ENCODE measurements around the gene DPH1.

The DPH1 gene

DNA sequence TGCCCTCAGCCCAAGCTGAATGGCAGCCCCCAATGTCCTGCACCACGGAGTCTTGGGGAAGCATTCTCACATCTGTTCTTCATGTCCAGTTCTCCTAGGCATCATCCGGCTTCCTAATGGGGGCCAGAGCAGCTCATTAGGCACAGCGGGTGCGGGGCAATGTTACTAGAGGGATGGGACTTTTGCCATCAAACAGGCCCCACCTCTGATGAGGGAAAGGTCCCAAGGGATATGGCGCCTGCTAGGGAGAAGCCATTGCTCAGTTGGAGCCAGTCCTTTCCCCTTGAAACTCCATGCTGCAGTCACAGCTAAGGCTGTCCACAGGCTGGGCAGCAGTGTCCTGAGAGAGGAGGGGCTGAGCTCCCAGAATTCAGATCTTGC, 1.7 kb upstream of the DPH1 start:
- no peak for DNase-seq

DNA sequence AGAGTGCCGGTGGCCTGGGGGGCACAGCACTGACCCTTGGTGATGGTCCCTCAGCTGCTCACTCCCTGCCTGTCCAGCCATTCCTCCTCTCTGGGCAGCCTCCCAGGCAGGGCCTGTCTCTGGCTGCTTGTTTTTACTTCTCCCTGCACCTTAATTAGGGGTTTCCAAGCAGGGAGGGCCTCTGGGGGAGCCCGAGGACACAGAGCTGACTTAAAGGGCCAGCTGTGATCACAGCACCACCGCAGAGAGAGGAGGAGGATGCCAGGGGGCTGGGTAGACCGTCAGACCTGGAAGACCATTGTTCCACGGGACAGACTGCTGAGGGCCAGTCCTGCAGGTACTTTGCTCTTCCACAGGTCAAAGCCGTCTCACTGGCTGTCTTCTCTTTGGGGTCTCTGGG, 1.2 kb upstream of the DPH1 start:
- DNase-seq: no peak

DNA sequence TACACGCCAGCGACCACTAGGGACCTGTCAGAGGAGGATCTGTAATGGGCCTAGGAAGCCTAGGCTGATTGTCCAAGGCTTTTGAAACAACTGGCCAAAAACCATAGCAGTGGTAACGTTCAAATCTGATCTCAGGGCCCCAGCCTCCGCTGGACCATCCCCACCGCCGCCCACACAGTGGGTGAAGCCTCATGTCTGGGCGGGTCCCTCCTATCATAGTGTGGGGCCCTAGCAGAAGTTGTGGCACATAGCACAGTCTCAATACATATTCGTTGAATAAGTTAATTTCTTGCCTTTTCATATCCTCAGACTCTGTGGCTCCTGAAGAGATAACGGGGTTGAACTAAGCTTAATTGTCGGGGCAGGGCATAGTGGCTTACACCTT, 818 bp downstream of the DPH1 start:
- DNase-seq: no peak

DNA sequence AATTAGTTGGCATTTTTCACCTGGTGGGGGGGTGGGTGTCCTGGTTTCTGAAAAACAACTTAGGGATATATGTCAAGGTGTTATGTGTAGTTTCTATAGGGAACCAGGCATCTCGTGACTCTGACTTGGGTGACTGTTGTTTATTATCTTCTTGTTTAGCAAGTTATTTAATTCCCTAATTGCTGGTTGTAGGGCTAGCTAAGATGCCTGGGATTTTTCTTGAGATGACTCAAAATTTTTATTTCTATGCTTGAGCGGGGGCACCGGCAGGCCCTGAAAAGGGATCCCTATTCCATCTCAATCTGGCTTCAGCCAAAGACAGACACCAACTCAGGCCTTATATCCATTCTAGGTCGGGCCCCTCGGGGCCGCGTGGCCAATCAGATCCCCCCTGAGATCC, 3.2 kb downstream of the DPH1 start:
- no peak for DNase-seq

DNA sequence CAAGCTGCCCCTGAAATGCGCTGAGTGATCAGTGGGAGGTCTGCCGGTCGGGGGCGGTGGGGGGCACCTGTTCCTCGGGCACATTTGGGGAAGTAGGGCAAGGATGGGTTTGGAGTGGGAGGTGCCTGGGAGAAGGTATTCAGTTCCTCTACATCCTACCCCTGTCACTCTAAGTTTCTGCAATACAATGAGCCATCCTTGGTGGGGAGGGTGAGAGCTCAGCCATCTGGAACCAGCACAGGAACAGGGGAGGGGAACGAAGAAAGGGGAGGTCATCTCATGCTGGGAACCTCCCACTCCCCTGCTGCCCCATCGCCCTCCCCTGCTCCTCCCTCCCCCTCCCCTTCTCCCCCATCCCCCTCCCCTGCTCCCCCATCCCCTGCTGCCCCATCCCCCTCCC, 4.2 kb downstream of the DPH1 start:
- DNase-seq: no peak

DNA sequence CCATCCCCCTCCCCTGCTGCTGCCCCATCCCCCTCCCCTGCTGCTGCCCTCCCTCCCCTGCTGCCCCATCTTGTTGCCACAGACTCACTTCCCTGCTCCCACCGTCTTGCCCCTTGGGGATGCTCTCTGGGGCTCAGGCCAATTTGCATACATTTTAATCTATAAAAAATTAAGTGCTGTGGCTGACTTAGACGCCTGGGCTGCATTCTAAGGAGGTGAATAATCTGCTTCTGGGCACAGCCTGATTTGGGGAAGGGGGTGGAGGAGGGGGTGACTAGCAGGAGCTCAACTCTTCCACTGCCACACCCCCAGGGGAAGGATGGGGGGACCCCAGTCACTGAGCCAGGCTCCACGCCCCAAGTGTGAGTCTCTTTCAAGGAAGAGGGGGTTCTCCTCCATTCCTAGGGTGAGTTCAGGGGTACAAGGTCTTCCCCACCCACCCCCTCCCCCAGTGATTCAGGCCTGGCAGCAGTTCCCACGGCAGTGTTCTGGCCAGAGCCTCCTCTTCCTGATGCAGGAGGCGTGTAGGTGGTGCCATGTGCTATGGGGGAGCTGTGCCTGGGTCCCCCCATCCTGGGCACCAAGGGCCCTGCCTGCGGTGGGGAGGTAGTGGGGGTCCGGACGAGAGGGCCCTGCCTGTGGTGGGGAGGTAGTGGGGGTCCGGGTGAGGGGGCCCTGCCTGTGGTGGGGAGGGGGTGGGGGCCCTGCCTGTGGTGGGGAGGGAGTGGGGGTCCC, 5.0 kb downstream of the DPH1 start:
- DNase-seq: no peak

DNA sequence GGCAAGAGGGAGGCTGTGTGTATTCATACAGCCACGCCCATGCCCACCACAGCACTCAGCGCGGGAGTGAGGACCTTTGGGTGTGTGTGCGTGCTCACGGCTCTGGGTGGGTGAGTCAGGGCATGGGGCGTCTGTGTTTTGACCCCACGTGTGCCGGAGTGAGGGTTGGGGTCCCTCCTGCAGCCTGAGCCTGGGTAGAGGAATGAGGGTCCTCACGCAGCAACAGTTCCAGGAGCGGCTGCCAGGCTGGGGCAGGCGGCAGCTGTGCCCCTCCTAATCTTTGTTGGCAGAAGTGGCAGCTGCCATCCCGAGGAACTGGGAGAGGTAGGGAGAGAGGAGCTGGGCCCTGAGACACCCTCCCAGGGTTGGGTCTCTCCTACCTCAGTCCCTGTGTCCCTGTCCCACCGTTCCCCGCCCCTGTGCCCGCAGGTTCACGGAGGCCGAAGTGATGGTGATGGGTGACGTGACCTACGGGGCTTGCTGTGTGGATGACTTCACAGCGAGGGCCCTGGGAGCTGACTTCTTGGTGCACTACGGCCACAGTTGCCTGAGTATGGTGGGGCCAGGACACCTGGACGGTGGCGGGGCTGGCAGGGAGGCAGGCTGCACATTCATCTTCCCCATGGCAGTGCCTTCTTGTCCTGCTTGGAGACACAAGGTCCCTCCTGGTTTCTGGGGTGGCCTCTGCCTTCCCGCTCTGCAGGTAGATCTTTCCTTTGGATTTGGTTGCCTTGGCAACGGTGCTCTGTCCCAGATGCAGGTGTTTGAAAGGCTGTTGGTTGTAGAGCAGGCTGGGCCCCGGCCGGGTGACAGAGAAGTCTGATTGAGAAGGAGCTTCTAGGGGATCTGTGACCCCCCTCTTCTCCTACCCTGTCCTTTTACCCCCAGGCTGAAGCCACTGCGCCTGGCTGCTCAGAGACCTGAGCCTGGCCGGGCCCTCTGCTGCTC, 5.9 kb downstream of the DPH1 start:
- DNase-seq: no peak

DNA sequence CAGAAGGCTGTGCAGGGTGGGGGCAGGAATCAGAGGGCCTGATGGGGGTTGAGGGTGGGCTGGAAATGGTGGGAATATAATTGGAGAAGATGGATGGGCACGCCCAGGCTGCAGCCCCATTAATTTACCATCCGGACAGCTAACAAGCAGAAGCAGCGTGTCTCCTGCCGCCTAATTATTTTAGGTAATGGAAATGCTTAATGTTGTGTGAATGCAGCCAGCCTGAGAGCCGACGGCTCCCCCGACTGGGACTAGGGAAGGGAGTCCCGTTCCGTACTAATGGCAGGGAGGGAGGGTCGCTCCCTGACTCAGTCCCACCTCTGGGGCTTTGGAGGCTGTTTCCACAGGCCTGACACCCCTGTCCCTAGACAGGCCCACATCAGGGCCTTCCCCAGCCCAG, 7.2 kb downstream of the DPH1 start:
- no peak for DNase-seq

DNA sequence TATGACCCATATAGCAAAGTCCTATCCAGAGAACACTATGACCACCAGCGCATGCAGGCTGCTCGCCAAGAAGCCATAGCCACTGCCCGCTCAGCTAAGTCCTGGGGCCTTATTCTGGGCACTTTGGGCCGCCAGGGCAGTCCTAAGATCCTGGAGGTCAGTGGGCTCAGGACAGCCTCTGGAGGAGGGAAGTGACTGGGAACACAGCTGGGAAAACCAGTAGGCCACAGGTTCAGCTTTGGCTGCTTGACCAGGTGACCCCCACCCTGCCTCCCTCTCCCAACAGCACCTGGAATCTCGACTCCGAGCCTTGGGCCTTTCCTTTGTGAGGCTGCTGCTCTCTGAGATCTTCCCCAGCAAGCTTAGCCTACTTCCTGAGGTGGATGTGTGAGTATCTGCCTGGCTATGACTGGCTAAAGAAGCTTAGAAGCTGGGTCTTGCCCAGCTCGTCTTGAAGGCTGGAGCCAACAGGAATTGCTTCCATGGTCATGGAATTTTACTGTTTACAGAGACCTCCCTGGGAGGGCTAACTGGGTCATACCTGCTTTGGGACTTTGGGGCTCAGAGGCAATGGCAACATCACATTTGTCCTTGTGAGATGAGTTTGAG, 10.4 kb downstream of the DPH1 start:
- no peak for DNase-seq

DNA sequence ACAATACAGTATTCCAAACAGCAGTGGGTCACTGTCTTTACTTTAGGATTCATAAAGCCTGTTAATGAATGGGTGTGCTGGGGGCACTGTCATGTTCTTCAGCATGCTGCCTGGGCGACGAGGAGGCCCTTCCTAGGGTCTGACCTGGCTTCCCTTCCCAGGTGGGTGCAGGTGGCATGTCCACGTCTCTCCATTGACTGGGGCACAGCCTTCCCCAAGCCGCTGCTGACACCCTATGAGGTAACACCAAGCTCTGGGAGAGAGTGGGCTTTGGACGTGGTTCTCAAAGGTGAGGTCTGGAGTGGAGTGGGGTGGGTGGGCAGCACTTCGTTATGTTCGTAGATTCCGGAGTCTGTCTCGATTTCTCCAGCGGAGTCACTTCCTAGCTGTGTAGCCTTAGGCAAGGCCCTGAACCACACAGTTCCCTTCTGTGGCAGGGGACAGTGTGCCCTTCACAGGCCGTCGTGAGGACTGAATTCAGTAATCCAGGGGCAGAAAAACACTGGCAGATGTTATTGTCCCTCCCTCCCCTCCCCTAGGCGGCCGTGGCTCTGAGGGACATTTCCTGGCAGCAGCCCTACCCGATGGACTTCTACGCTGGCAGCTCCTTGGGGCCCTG, 11.1 kb downstream of the DPH1 start:
- no peak for DNase-seq

DNA sequence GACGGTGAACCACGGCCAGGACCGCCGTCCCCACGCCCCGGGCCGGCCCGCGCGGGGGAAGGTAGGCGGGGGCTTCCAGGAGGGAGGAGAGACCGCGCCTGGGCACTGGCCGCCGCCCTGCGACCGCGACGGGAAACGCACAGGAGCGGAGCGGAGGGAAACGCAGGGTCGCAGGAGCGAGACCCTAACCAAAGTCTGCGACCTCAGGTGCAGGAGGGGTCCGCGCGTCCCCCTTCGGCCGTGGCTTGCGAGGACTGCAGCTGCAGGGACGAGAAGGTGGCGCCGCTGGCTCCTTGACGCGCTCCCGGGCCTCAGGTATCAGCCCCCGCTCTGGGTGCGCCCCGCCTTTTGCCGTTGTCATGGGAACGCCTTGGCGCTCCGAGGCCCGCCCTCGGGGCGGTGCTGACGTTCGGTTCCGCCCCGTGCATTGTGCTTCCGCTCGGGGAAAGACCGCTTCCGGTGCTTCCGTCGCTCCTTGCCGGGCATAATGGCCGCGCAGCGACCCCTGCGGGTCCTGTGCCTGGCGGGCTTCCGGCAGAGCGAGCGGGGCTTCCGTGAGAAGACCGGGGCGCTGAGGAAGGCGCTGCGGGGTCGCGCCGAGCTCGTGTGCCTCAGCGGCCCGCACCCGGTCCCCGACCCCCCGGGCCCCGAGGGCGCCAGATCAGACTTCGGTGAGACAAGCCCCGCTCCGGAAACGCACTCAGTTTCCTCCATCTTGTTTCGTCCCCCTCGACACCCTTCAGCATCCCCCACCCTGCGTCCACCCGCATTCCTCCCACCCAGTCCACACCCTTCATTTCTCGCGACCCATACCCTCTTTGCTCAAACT, 11.8 kb downstream of the DPH1 start, which contains the start of gene OVCA2:
OVCA2 (plus strand) TSS at position 462 of the 829 bp plus-strand sequence; CDS start at position 488, 26 bp downstream.
- DNase-seq: peak; percentile 82

DNA sequence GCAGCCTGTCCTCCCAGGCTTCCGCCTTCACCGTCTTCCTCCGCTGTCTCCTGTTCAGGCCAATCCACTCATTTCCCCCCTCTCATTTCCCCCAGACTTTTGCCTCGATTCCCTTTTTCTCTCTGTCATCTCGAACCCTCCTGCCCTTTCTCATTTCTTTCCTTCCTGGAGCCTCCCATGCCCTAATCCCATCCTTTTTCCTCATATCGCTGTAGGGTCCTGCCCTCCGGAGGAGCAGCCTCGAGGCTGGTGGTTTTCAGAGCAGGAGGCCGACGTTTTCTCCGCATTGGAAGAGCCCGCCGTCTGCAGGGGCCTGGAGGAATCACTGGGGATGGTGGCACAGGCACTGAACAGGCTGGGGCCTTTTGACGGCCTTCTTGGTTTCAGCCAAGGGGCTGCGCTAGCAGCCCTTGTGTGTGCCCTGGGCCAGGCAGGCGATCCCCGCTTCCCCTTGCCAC, 12.5 kb downstream of the DPH1 start:
- peak; percentile 17 for DNase-seq

DNA sequence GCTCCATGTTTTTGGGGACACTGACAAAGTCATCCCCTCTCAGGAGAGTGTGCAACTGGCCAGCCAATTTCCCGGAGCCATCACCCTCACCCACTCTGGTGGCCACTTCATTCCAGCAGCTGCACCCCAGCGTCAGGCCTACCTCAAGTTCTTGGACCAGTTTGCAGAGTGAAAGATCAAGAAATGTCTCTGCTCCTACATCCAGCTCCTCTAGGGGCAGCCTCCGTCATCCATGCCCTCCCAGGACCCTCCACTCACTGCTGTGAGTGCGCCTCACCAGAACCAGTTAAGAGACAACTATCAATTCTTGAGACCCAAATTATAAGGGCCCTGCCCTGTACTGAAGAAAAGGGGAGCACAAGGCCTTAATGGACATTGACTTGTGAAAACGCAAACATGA, 13.0 kb downstream of the DPH1 start:
- no peak for DNase-seq

DNA sequence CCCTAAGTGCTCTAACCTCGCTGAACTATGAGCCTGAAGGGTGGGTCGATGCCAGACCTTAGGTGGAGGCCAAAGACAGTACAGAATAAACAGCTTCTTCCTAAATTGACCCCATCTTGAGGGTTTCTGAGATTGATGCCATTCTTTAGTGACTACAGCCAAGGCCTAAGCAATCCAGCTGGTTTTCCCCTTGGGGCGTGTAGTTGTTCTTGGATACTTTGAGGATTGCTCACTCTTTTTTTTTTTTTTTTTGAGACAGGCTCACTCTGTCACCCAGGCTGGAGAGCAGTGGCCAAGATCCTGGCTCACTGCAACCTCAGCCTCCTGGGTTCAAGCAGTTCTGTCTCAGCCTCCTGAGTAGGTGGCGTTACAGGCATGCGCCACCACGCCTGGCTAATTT, 13.8 kb downstream of the DPH1 start:
- DNase-seq: no peak

DNA sequence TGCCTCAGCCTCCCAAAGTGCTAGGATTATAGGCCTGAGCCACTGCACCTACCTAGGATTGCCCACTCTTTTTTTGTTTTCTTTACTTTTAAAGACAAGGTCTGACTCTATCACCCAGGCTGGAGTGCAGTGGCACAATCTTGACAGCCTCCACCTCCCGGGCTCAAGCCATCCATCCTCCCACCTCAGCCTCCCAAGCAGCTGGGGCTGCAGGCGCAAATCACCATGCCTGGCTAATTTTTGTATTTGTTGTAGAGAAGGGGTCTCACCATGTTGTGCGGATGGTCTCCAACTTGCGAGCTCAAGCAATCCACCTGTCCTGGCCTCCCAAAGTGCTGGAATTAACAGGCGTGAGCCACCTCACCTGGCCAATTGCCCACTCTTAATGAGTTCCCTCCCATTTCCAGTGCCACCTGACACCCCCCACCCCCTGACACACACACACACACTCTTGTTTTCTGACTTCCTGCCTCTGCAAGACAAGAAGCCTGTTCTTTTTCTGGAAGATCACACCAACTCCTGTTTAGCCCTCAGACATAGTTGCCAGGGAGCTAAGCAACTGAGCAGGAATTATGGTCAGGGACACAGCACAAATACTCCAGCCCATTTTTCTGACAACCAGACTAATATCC, 14.4 kb downstream of the DPH1 start:
- no peak for DNase-seq

DNA sequence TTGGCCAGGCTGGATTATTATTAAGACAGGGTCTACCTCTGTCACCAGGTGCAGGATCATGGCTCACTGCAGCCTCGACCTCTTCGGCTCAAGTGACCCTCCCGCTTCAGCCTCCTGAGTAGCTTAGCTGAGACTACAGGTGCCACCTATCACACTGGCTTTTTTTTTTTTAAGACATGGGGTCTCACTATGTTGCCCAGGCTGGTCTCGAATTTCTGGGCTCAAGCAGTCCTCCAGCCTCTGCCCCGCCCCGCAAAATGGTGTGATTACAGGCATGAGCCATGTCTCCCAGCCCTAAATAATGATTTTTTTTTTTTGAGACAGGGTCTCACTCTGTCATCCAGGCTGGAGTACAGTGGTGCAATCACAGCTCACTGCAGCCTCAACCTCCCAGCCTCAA, 17.6 kb downstream of the DPH1 start:
- no peak for DNase-seq

DNA sequence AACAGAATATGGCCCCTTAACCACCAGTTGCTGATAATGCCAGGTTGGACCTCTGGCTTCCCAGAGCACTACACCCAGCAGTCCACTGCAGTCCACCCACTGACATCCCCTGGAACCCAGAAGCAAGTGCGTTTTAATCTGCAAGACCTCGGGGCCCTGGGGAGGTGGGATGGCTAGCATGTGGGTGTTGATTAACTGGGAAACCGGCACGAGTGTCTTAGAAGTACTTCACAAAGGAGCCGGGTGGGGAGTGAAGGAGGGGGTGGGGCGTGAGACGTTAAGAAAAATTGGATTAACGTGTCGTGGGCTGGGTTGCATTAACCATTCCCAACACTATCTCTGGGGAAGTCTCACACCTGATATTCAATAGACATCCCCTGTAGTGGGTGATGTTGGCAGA, 18.9 kb downstream of the DPH1 start:
- DNase-seq: no peak

DNA sequence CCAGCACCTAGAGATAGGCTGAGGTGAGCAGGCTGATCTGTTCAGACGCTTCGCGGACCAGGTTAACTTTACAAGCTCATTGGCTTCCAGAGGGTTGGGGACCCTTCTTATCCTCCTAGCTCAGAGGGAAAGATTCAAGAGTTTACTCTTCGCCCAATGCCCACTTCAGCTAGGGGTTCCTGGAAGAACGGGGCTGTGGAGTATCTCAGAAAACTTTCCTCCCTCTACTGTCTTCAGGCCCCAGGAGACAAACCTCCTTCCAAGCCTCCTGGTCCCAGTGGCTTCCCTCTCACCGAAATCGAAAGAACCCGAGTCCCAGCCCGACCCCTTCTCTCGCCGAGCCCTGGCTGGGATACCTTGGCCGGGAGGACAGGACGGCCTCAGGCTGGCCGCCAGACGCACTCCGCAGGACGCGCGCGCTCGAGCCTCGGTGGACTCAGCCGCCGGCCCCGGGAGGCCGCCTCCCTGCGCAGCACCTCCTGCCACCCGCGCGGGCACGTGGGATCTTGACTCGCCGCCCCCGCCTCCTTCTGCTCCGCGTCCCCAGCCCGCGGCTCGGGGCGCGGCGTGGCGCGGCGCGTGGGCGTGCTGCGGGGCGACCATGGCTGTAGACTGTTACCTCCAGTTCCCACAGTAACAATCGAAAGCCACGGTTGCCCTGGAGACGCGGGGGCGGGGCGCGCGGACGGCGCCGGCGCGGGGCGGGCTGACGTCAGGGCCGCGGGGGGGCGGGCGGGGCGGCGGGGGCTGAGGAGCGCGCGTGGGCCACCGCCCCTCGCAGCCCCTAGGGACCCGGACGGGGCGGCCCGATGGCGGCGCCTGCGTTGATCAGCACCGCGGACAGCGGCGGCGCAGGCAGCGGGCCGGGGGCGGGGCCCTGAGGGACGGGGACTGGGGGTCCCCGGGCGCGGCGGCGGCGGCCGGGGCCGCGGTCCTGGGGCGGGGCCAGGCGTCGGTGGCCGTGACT, 19.7 kb downstream of the DPH1 start:
- peak; percentile 16 for DNase-seq

DNA sequence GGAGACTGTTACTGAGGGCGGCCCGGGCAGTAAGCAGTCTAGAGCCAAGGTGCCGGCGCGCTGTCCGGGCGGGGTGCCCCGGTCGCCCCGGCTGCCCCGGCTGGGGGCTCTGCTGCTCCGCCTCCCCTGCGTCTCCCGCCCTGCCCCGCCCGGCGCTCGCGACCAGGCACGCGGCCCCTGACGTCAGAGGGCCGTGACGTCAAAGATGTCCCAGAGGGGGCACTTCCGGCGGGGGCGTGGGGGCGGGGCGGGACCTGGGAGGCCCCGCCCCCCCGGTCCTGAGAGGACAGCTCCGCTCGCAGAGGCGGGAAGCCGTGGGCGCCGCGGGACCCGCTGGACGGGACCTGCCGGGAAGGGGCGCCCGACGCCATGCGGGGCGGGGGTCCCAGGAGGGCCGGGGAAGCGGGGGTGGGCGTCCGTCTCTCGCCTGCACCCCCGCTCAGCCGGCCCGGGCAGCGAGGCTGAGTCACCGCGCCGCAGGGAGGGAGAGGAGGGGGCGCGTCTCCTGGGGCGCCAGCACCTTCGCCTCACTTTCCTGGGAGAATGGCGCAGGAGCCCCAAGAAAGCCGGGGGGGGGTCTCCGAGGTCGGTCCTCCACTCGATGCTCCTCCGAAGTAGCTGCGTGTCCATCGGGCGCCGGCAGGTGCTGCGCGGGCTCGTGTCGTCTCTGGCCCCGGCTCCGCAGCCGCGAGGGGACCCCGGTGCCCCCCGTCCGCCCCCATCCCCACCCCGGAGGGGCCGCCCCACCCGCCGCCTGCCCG, 20.5 kb downstream of the DPH1 start:
- no peak for DNase-seq

All from NCI-H510A treated with DMSO at 0.1 percent for 48 hours (cell line).